ENCODE data around the gene SLC12A7.
"Not testable (repeated sequence)": the region's sequence is repeated elsewhere in the genome, so short reads cannot be mapped to it uniquely, and the experiment has no call there.

The SLC12A7 gene

DNA sequence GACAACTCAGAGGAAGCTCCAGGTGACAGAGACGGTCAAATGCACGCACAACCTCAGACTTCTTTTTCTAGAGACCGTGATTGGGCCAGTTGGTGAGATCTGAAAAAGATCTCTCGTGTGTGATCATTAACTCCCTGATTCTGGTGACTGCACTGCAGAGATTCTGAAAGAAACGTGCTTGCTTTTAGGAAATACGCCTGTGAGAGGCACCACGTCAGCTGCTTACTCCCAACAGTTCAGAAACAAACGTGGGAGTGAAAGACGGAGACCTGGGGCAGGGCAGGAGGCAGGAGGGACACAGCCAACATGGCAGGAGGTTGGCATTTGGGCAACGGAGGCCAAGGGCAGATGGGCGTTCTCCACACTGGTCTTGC, 15.9 kb downstream of the SLC12A7 start:
- no peak for DNase-seq (ENCODE audit: low spot score)

DNA sequence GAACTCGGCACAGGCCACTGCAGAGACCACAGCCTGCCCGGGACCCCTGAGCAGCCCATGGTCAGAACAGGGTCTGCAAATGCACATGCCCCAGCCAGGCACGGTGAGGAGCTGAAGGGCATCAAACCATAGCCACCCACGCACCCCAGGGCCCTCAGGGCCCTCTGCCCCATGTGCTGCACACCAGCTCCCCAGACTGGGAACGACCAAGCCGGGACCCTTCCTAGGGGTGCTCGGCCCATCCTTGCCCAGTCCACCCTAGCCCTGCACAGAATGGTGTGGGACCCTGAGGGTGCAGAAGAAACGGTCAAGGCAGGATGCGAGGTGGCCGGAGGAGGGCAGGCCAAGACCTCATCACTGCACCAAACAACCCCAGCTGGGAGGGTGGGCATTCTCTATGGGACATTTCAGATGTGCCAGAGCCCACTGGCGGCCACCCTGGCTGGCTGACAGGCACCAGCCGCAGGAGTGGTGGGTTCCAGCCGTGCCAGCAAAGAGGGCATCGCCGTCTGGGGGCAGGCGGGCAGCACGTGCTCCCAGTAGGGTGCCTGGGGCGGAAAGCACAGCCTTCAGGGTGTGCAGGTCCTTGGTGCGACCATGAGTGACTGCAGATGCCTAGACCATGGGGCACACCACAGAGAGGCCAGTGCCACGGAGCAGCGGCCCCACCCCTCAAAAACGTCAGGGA, 16.4 kb downstream of the SLC12A7 start:
- DNase-seq (ENCODE audit: low spot score): no peak

- no peak for DNase-seq (ENCODE audit: low spot score)
Observed at GRCh38 chr5:1094670-1095190, 17.1 kb downstream of the SLC12A7 start.

GRCh38 chr5:1093361-1093760, 18.5 kb downstream of the SLC12A7 start:
- no peak for DNase-seq (ENCODE audit: low spot score)

GRCh38 chr5:1092122-1092521, 19.7 kb downstream of the SLC12A7 start:
- DNase-seq (ENCODE audit: low spot score): no peak

DNA sequence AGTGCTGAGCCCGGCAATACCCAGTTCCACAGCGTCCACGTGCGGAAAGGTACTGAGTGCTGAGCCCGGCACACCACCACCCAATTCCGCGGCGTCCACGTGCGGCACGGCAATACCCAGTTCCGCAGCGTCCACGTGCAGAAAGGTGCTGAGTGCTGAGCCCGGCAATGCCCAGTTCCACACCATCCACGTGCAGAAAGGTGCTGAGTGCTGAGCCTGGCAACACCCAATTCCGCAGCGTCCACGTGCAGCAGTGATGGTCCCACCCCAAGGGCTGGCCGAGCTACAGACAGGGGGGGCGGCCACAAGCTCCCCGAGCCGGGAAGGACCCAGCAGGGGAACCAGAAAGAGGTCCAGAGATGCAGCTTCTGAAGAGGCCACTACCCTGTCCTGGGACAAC, 20.2 kb downstream of the SLC12A7 start:
- DNase-seq (ENCODE audit: low spot score): no peak

DNA sequence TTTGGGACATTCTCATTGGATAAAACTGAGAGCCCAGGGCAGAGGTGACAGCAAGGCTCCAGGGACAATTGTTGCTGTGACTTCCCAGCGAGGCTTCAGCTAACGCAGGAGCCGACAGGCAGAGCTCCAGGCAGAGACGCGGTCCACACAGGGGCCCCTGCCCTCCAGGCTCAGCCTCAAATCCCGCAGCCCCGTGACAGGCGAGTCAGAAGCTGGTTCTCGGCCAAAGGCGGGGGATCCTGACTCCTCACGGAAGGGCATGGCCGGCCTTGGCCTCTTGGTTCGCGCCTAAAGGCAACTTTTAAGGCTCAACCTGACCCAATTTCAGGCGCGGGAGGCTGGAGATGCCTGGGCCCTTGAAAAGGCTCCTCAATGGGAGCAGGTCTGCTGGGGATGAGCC, 21.3 kb downstream of the SLC12A7 start:
- no peak for DNase-seq (ENCODE audit: low spot score)

GRCh38 chr5:1089621-1090040, 22.2 kb downstream of the SLC12A7 start:
- no peak for DNase-seq (ENCODE audit: low spot score)

GRCh38 chr5:1089146-1089545, 22.7 kb downstream of the SLC12A7 start:
- no peak for DNase-seq (ENCODE audit: low spot score)

DNA sequence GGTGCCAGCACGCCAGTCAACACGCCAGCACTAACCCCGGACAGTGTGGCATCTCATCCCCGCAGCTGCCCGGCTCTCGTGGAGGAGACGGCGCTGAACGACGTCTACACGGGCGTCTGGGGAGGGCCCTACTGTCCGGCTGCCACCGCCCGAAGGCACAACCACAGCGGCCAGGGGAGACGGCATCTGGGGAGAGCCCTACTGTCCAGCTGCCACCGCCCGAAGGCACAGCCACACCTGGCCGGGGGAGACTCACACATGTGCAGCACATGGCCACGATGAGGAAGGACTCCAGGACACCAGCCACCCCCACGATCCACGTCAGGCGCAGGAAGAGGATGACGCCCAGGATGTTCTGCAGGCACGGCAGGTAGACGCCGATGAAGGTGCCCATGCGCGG, 23.1 kb downstream of the SLC12A7 start:
- no peak for DNase-seq (ENCODE audit: low spot score)

DNA sequence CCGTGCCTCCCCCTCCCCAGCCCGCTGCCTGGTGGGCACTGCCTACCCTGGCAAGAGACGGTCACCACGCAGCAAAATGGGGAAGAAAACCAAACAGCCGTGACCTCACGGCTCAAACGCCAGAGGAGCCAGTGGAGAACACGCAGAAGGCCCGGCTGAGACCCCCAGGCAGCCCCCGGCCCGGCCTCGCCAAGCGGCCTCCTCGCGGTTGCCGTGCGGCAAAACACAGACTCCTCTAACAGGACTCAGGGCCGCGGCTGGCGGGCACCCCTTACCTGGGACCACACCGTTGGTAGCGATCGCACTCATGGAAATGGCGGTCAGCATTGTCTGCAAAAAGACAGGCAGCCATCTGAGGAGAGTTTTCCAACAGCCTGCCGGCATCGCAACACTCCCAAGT, 23.8 kb downstream of the SLC12A7 start:
- no peak for DNase-seq (ENCODE audit: low spot score)

GRCh38 chr5:1087428-1087827, 24.4 kb downstream of the SLC12A7 start:
- DNase-seq (ENCODE audit: low spot score): no peak

GRCh38 chr5:1086871-1087270, 25.0 kb downstream of the SLC12A7 start:
- DNase-seq (ENCODE audit: low spot score): no peak

DNA sequence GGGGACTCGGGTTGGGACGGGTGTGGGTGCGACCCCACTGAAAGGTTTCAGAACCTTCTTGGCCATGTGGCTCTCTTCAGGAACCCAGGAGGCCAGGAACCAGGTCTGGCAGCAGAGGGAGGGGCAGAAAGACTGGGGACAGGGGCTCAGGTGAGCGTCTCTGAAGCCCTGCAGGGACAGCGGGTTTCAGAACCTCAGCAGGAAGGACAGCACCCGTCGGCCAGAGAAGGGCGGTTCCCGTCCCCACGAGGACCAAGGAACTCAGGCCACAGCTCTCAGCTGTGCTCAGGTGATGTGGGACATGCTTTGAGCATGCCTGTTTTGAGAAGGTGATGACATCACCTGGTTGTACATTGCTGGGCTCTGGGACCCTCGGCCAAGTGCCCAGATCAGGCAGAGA, 25.7 kb downstream of the SLC12A7 start:
- DNase-seq (ENCODE audit: low spot score): no peak

DNA sequence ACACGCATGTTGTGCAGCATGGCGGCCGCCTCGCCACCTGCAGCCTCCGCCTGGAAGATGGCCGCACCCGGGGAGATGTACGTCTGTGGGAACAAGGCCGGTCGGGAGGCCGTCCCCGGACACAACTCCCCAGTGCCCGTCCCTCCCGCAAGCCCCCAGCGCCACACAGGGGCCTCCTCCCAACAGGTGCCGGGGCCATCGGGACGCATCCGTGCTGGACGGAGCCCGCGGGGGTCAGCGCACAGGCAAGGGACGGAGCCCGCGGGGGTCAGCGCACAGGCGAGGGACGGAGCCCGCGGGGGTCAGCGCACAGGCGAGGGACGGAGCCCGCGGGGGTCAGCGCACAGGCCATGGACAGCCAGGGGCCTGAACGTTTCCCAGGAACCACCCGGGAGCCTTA, 26.5 kb downstream of the SLC12A7 start:
- no peak for DNase-seq (ENCODE audit: low spot score)

GRCh38 chr5:1083823-1084605, 27.8 kb downstream of the SLC12A7 start:
- no peak for DNase-seq (ENCODE audit: low spot score)

GRCh38 chr5:1083026-1083425, 28.8 kb downstream of the SLC12A7 start:
- not testable (repeated sequence) for DNase-seq (ENCODE audit: low spot score)

DNA sequence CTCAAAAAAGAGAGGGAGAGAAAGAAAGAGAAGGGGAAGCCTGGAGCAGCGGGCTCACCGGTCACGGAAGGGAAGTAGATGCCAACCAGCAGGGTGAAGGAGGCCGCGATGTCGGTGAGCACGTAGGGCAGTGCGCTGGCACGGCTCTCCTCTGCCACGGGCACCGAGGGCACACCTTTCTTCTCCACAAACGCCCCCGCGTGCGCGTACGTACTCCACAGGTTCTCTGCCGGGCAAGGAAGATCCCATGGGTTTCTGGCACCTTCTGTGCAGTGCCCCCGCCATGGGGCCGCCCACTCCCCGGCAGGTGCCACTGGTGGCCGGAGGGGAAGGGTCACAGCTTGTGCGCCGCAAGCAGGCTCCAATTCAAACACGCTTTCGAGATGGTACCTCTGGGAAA, 30.3 kb downstream of the SLC12A7 start:
- DNase-seq (ENCODE audit: low spot score): no peak

GRCh38 chr5:1080432-1080831, 31.4 kb downstream of the SLC12A7 start:
- DNase-seq (ENCODE audit: low spot score): no peak

DNA sequence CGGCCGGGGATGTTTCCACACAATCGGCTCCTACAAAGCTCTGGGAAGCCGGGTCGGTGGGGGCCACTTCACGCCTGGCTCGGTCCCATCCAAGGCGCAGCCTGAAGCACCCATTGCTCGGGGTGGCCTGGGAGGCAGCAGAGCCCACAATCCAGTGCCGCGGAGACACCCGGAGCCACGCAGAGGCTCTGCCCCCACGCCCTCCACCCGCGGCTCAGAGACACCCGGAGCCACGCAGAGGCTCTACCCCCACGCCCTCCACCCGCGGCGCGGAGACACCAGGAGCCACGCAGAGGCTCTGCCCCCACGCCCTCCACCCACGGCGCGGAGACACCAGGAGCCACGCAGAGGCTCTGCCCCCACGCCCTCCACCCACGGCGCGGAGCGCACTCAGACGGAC, 31.9 kb downstream of the SLC12A7 start:
- DNase-seq (ENCODE audit: low spot score): no peak

DNA sequence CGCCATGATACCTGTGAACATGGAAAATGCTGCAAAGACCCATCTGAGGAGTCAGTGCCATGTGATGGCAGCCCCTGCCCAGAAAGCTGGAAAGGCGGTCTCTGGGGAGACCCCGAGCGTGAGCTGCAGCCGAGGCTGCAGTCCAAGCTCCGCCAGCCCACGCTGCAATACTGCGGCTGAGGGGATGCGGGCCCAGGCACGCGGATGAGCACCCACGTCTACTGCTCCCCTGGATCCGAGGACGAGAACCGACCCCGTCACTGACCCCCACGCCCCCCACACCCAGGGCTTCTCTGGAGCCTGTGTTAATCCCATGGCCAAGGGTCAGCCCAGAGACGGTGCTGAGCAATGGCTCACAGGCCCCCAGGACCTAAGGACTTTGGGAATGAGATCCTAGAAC, 32.4 kb downstream of the SLC12A7 start:
- no peak for DNase-seq (ENCODE audit: low spot score)

- no peak for DNase-seq (ENCODE audit: low spot score)
Observed at GRCh38 chr5:1078851-1079250, 33.0 kb downstream of the SLC12A7 start.

GRCh38 chr5:1078206-1078605, 33.7 kb downstream of the SLC12A7 start:
- no peak for DNase-seq (ENCODE audit: low spot score)

All from NAMALWA (cell line).